K562 (cell line): ENCODE measurements around the gene TUBB4B. TPM values are rescaled to one million over a fixed set of nuclear protein-coding genes. Genes with fewer than 3 reads are reported as not detected.

Source experiments
- ARHGAP35 ChIP-seq: fragments of 450-650 bp; IDR thresholded peaks from 2 replicates; pipeline ENCODE4 v1.6.1; 2018; ENCODE audit not compliant: partially characterized antibody
- ARID1B ChIP-seq: fragments of 450-650 bp; IDR thresholded peaks from 2 replicates; pipeline ENCODE4 v1.6.1; 2016; ENCODE audit warnings: antibody characterized with exemption, mild to moderate bottlenecking, inconsistent platforms
- CBFA2T3 ChIP-seq: fragments of 450-650 bp; IDR thresholded peaks from 2 replicates; pipeline ENCODE4 v1.6.1; 2017
- CBX8 ChIP-seq: fragments of 200-600 bp; sonication (generic); IDR thresholded peaks from 2 replicates; pipeline ENCODE4 v1.6.1; 2012; ENCODE audit warnings: borderline replicate concordance, mixed run types, low read depth, mild to moderate bottlenecking, moderate library complexity, mixed read lengths, low read length, control low read depth, inconsistent platforms; ENCODE audit not compliant: poor library complexity, severe bottlenecking; ENCODE audit errors: extremely low read depth
- DEAF1 ChIP-seq: fragments of 450-650 bp; formaldehyde crosslinking; IDR thresholded peaks from 2 replicates; pipeline ENCODE4 v1.4.0; 2020; ENCODE audit warnings: mild to moderate bottlenecking, moderate library complexity
- DMBX1 ChIP-seq: fragments of 250-450 bp; sonication (Bioruptor Pico); IDR thresholded peaks from 2 replicates; pipeline ENCODE4 v1.8.0; 2022; ENCODE audit warnings: inconsistent platforms, mild to moderate bottlenecking, moderate library complexity, borderline replicate concordance
- E2F4 ChIP-seq: sonication (generic); formaldehyde crosslinking; IDR thresholded peaks from 2 replicates; pipeline ENCODE4 v1.8.0; 2022; ENCODE audit warnings: mild to moderate bottlenecking, low read depth, missing genetic modification reagents
- ESRRA ChIP-seq: fragments of 450-650 bp; IDR thresholded peaks from 2 replicates; pipeline ENCODE4 v1.6.1; 2014; ENCODE audit warnings: low read depth, mild to moderate bottlenecking, moderate library complexity, borderline replicate concordance
- FOXK2 ChIP-seq, 2 experiments: fragments of 450-650 bp; IDR thresholded peaks in 1 of 2; conservative IDR thresholded peaks in 1 of 2; 2 replicates each; pipeline ENCODE4 v1.6.1; 2016; ENCODE audit warnings: low read depth in 2 of 2, mild to moderate bottlenecking in 1 of 2
- HDAC1 ChIP-seq, 2 experiments: fragments of 450-650 bp; IDR thresholded peaks; 2 replicates each; pipeline ENCODE4 v1.6.1; 2016 to 2017; ENCODE audit warnings: inconsistent platforms in 1 of 2, mild to moderate bottlenecking in 1 of 2, moderate library complexity in 1 of 2
- HNRNPH1 ChIP-seq: fragments of 200-400 bp; formaldehyde crosslinking; optimal IDR thresholded peaks from 2 replicates; pipeline ENCODE3; 2017; ENCODE audit warnings: low read depth, mild to moderate bottlenecking, low read length, moderate library complexity
- MED1 ChIP-seq: sonication (generic); formaldehyde crosslinking; IDR thresholded peaks from 2 replicates; pipeline ENCODE4 v1.8.1; 2023; ENCODE audit warnings: missing genetic modification reagents, borderline replicate concordance
- MTA3 ChIP-seq: fragments of 450-650 bp; formaldehyde crosslinking; IDR thresholded peaks from 2 replicates; pipeline ENCODE4 v1.6.1; 2017; ENCODE audit warnings: mild to moderate bottlenecking, borderline replicate concordance
- NRF1 ChIP-seq, 2 experiments: fragments of 450-650 bp; IDR thresholded peaks in 1 of 2; conservative IDR thresholded peaks in 1 of 2; 2 replicates each; pipeline ENCODE4 v1.6.1; 2014; ENCODE audit warnings: mild to moderate bottlenecking in 2 of 2
- RAD21 ChIP-seq, 2 experiments: fragments of 250-450 bp in 1 of 2; fragments of 450-650 bp in 1 of 2; sonication (Bioruptor Pico) in 1 of 2; formaldehyde crosslinking in 1 of 2; IDR thresholded peaks in 1 of 2; conservative IDR thresholded peaks in 1 of 2; 2 replicates each; pipeline versions ENCODE4 v1.4.0 to v1.8.0; 2020 to 2022; ENCODE audit warnings: mild to moderate bottlenecking in 2 of 2, moderate library complexity in 1 of 2
- RBM25 ChIP-seq: fragments of 200-400 bp; formaldehyde crosslinking; IDR thresholded peaks from 2 replicates; pipeline ENCODE4 v1.6.1; 2018; ENCODE audit warnings: low read length, low read depth, moderate library complexity; ENCODE audit not compliant: severe bottlenecking
- SIX5 ChIP-seq, 2 experiments: IDR thresholded peaks; 2 replicates each; pipeline ENCODE4 v1.6.1; 2011; ENCODE audit warnings: low read length in 2 of 2, borderline replicate concordance in 1 of 2, low read depth in 1 of 2, mild to moderate bottlenecking in 1 of 2, moderate library complexity in 1 of 2; ENCODE audit not compliant: insufficient read depth in 1 of 2
- TAF1 ChIP-seq: IDR thresholded peaks from 2 replicates; pipeline ENCODE4 v1.6.1; 2011; ENCODE audit warnings: mild to moderate bottlenecking, low read length, moderate library complexity; ENCODE audit not compliant: insufficient read depth, control insufficient read depth, severe bottlenecking; ENCODE audit errors: extremely low read depth
- TAF7 ChIP-seq: fragments of 450-650 bp; IDR thresholded peaks from 2 replicates; pipeline ENCODE4 v1.6.1; 2016; ENCODE audit warnings: missing genetic modification characterization, missing compliant biosample characterization
- polyA plus RNA-seq, 8 experiments: library from polyadenylated mRNA; depleted of rRNA in 4 of 8; stranded (reverse) in 5 of 8; unstranded in 3 of 8; fragments of >200 nt; fragmentation: Nextera tagmentation in 2 of 8; fragmentation: Illumina TruSeq in 1 of 8; extraction: Ambion mirVana in 2 of 8; extraction: Trizol in 1 of 8; gene quantifications; 2 replicates each; pipeline versions ENCODE4 v1.2.1 to v1.2.3, GENCODE V29; 2011 to 2014; ENCODE audit warnings: inconsistent platforms in 1 of 8, missing spikeins in 1 of 8
- total RNA-seq, 7 experiments: library from RNA; depleted of rRNA in 6 of 7; stranded (reverse); fragments of >200 nt in 6 of 7; fragmentation: Illumina TruSeq in 2 of 7; extraction: Trizol in 2 of 7; gene quantifications; 2 replicates each; pipeline versions ENCODE4 v1.2.1 to v1.2.3, GENCODE V29; 2011 to 2021; ENCODE audit warnings: low replicate concordance in 1 of 7
- TF ChIP-seq, protein P1 (sequence below): sonication (generic); formaldehyde crosslinking; IDR thresholded peaks from 2 replicates; pipeline ENCODE4 v1.8.0; 2022; ENCODE audit warnings: missing genetic modification reagents, mild to moderate bottlenecking, borderline replicate concordance
- TF ChIP-seq, protein P2 (sequence below): fragments of 450-650 bp; IDR thresholded peaks from 2 replicates; pipeline ENCODE4 v1.6.1; 2018; ENCODE audit warnings: mild to moderate bottlenecking, low read depth; ENCODE audit not compliant: partially characterized antibody

TUBB4B gene
- total and polyA plus RNA-seq, 9 of the 15 experiments (the other 6 are each of a cell fraction or from before 2014, with no cell fraction given): 24.1 to 443 (median 268) TPM

DNA sequence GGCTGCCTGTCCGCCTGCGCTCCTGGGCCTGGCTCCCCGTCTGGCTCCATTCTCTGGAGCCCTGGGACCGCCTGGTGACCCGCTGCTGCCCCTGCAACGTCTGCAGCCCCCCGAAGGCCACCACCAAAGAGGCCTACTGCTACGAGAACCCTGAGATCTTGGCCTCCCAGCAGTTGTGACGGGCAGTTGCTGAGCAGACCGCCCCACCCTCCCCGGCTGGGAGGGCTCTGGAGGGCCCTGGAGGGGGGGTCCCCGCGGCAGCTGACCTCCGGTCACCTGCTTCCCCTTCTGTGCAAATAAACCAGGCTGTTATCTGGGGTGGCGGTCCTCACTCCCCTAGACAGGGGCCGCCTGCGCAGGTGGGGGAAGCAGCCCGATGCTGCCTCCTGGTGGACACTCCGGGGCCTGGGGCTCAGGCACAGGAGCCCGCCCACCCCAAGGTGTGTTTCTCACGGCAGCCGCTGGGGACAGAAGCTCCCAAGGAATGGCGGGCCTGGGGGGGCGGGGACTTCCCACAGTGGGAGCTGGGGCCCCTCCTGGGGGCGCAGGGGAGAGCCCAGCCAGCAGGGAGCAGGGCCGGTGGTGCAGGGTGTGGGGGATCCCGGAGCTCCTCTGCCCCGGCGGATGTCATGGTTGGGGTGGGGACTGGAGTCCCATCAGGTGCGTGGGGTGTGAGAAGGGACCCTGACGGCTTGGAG lies 4.7 kb upstream of the TUBB4B start (continued):
- TF ChIP-seq, protein P1, sequence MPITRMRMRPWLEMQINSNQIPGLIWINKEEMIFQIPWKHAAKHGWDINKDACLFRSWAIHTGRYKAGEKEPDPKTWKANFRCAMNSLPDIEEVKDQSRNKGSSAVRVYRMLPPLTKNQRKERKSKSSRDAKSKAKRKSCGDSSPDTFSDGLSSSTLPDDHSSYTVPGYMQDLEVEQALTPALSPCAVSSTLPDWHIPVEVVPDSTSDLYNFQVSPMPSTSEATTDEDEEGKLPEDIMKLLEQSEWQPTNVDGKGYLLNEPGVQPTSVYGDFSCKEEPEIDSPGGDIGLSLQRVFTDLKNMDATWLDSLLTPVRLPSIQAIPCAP (CRISPR knock-in tag): no peak
- TF ChIP-seq ESRRA: peak; percentile 67; the same call in 1 of the 2 replicates
- TF ChIP-seq E2F4 (CRISPR knock-in tag): no peak
- TF ChIP-seq NRF1 (conservative IDR thresholded peaks at IDR 0.05 in 1 of 2, IDR thresholded peaks at IDR 0.05 in 1 of 2): peak; percentile 89 to 91
- TF ChIP-seq ARHGAP35: no peak
- no peak for TF ChIP-seq RBM25
- no peak for TF ChIP-seq SIX5 (IDR thresholded peaks at IDR 0.05; ENCODE audit: borderline replicate concordance in 1 of 2, insufficient read depth in 1 of 2, low read depth in 1 of 2, low read length in 2 of 2)
- TF ChIP-seq ARID1B: peak; percentile 85
- peak; percentile 93 for TF ChIP-seq DEAF1 (CRISPR knock-in tag)
- no peak for TF ChIP-seq TAF7 (tag)
- TF ChIP-seq DMBX1 (CRISPR knock-in tag): no peak
- peak; percentile 96 for TF ChIP-seq RAD21 (CRISPR knock-in tag; conservative IDR thresholded peaks at IDR 0.05 in 1 of 2, IDR thresholded peaks at IDR 0.05 in 1 of 2)
- peak in 1 of 2 experiments; percentile 37; a peak in 2 of 4 replicates for TF ChIP-seq FOXK2 (conservative IDR thresholded peaks at IDR 0.05 in 1 of 2, IDR thresholded peaks at IDR 0.05 in 1 of 2; ENCODE audit: low read depth in 2 of 2)
- TF ChIP-seq TAF1: peak; percentile 29
- TF ChIP-seq MED1 (CRISPR knock-in tag): no peak
- TF ChIP-seq CBFA2T3: peak; percentile 92
- peak in 1 of 2 experiments; percentile 21; a peak in 1 of 4 replicates for TF ChIP-seq HDAC1 (IDR thresholded peaks at IDR 0.05)
- TF ChIP-seq CBX8: no peak
- TF ChIP-seq HNRNPH1: no peak
- TF ChIP-seq, protein P2, sequence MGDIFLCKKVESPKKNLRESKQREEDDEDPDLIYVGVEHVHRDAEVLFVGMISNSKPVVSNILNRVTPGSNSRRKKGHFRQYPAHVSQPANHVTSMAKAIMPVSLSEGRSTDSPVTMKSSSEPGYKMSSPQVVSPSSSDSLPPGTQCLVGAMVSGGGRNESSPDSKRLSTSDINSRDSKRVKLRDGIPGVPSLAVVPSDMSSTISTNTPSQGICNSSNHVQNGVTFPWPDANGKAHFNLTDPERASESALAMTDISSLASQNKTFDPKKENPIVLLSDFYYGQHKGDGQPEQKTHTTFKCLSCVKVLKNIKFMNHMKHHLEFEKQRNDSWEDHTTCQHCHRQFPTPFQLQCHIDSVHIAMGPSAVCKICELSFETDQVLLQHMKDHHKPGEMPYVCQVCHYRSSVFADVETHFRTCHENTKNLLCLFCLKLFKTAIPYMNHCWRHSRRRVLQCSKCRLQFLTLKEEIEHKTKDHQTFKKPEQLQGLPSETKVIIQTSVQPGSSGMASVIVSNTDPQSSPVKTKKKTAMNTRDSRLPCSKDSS: no peak
- peak; percentile 77 for TF ChIP-seq MTA3
